C4-2B (cell line): ENCODE results near the gene SPTBN4.

Experiments used
- ZFX ChIP-seq: fragments of 450-650 bp; IDR thresholded peaks from 2 replicates; pipeline ENCODE4 v1.6.1; 2017
- TF ChIP-seq, protein P1 (sequence below): fragments of 450-650 bp; conservative IDR thresholded peaks from 2 replicates; pipeline ENCODE4 v1.5.1; 2017; ENCODE audit warnings: mild to moderate bottlenecking

DNA sequence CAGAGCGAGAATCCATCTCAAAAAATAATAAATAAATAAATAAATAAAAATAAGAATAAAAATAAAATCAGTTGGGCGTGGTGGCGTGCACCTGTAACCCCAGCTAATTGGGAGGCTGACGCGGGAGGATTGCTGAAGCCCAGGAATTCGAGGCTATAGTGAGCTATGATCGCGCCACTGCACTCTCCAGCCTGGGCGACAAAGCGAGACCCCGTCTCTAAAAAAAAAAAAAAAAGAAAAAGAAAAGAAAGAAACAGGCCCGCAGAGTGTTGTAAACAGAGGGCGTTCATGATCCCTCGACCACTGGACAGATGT, 46.4 kb upstream of the SPTBN4 start:
- TF ChIP-seq ZFX, result no peak
- TF ChIP-seq, protein P1, sequence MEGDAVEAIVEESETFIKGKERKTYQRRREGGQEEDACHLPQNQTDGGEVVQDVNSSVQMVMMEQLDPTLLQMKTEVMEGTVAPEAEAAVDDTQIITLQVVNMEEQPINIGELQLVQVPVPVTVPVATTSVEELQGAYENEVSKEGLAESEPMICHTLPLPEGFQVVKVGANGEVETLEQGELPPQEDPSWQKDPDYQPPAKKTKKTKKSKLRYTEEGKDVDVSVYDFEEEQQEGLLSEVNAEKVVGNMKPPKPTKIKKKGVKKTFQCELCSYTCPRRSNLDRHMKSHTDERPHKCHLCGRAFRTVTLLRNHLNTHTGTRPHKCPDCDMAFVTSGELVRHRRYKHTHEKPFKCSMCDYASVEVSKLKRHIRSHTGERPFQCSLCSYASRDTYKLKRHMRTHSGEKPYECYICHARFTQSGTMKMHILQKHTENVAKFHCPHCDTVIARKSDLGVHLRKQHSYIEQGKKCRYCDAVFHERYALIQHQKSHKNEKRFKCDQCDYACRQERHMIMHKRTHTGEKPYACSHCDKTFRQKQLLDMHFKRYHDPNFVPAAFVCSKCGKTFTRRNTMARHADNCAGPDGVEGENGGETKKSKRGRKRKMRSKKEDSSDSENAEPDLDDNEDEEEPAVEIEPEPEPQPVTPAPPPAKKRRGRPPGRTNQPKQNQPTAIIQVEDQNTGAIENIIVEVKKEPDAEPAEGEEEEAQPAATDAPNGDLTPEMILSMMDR, result no peak
